Measurements from ENCODE around the gene THAP3.

The THAP3 gene

GRCh38 chr1:6624710-6625583 is at the start of gene THAP3:
TSS of gene THAP3 (plus strand) at chr1:6624868. CDS start at chr1:6625219, 351 bp downstream.
- DNase-seq (ENCODE audit: low read depth in 2 of 2): peak; percentile 85 to 90

- DNase-seq (ENCODE audit: low read depth in 2 of 2): no peak
Measured at GRCh38 chr1:6577831-6578525, 46.7 kb upstream of the THAP3 start.

DNA sequence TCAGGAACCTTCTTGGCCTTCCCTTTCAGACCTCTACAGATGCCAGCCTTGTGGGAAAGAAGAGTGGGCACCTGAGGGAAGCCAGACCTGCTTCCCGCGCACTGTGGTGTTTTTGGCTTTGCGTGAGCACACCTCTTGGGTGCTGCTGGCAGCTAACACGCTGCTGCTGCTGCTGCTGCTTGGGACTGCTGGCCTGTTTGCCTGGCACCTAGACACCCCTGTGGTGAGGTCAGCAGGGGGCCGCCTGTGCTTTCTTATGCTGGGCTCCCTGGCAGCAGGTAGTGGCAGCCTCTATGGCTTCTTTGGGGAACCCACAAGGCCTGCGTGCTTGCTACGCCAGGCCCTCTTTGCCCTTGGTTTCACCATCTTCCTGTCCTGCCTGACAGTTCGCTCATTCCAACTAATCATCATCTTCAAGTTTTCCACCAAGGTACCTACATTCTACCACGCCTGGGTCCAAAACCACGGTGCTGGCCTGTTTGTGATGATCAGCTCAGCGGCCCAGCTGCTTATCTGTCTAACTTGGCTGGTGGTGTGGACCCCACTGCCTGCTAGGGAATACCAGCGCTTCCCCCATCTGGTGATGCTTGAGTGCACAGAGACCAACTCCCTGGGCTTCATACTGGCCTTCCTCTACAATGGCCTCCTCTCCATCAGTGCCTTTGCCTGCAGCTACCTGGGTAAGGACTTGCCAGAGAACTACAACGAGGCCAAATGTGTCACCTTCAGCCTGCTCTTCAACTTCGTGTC is 45.9 kb upstream of the THAP3 start:
- no peak for DNase-seq (ENCODE audit: low read depth in 2 of 2)

DNA sequence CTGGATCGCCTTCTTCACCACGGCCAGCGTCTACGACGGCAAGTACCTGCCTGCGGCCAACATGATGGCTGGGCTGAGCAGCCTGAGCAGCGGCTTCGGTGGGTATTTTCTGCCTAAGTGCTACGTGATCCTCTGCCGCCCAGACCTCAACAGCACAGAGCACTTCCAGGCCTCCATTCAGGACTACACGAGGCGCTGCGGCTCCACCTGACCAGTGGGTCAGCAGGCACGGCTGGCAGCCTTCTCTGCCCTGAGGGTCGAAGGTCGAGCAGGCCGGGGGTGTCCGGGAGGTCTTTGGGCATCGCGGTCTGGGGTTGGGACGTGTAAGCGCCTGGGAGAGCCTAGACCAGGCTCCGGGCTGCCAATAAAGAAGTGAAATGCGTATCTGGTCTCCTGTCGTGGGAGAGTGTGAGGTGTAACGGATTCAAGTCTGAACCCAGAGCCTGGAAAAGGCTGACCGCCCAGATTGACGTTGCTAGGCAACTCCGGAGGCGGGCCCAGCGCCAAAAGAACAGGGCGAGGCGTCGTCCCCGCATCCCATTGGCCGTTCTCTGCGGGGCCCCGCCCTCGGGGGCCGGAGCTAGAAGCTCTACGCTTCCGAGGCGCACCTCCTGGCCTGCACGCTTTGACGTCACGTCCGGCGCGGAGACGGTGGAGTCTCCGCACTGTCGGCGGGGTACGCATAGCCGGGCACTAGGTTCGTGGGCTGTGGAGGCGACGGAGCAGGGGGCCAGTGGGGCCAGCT is 45.1 kb upstream of the THAP3 start, which contains the start of gene ZBTB48:
ZBTB48 (plus strand) TSS at position 621 of the 745 bp plus-strand sequence. CDS start 616 bp downstream, outside the sequence.
- peak; percentile 95 to 97 for DNase-seq (ENCODE audit: low read depth in 2 of 2)

DNA sequence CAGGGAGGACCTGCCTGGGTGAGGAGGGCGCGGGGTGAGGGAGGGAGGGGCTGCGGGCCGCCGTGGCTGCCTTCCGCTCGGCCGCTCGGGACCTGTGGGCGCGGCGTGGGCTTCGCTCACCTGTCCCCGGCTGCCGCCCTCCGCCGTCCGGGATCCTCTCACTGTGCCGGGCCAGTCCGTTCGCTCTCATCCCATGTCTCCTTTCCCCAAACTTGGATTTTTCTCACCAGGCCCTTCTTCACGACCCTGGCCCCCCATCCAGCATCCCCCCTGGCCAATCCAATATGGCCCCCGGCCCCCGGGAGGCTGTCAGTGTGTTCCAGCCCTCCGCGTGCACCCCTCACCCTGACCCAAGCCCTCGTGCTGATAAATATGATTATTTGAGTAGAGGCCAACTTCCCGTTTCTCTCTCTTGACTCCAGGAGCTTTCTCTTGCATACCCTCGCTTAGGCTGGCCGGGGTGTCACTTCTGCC is 44.5 kb upstream of the THAP3 start:
- peak in 1 of 2 donors; percentile 17 for DNase-seq (ENCODE audit: low read depth in 2 of 2)

GRCh38 chr1:6580593-6581409 is 43.9 kb upstream of the THAP3 start:
- no peak for DNase-seq (ENCODE audit: low read depth in 2 of 2)

- DNase-seq (ENCODE audit: low read depth in 2 of 2): no peak
Measured at GRCh38 chr1:6581561-6582305, 42.9 kb upstream of the THAP3 start.

DNA sequence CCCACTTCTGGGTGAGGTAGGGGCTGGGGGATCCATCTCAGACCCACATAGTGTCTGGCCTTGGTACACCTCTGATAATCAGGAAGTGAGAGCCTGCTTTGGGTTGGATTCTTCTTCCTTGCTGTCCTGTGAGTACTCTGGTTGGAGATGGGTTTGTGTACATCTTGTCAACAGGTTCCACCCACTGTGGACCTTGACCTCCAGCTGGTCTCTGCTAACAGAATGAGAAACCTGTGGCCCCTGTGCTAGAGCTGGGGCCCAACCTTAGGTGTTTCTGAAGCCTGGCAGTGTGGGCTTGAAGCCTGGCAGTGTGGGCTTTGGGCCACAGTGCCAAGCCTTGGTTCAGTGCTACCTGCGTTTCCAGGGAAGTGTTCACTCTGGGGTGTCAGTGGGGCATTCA is 42.3 kb upstream of the THAP3 start:
- no peak for DNase-seq (ENCODE audit: low read depth in 2 of 2)

DNA sequence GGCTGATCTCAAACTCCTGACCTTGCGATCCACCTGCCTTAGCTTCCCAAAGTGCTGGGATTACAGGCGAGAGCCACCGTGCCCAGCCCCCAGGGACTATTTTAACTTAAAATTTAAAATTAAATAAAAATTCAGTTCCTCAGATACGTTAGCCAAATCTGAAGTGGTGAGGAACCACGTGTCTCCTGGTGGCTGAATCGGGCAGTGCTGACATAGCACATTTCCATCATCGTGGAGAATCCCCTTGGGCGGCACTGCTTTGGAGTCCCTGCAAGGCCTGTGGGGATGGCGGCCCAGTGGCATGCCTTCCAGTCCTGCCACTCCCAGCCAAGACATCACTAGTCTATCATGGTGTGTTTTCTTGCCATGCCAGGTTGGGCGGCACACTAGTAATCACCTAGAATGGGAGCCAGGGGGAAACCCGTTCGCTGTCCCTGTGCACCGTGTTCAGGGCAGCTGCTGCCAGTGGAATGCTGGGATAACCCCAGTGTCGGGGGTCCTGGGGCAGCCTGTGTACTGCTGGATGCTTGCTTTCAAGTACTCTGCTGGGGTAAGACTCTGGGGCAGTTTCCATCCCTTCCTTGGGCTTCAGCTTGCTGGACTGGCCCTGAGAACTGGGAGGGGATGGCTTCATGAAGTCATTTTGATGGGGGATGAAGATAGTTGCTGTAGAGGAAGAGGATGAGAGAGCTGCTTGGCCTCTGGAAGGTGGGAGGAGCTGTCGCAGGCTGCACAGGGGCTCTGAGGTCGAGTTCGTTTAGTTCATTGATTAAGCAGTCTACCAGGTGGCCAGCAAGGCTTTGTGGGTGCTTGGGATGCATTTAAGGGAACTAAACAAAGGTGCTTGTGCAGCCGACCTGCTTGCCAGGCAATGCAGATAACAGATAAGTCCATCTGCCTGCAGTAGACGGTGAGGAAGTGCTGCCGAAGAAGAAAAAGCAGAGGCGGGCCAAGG is 40.3 kb upstream of the THAP3 start:
- no peak for DNase-seq (ENCODE audit: low read depth in 2 of 2)

- DNase-seq (ENCODE audit: low read depth in 2 of 2): no peak
Measured at GRCh38 chr1:6585081-6585722, 39.5 kb upstream of the THAP3 start.

- DNase-seq (ENCODE audit: low read depth in 2 of 2): no peak
Measured at GRCh38 chr1:6585841-6586240, 38.8 kb upstream of the THAP3 start.

- DNase-seq (ENCODE audit: low read depth in 2 of 2): no peak
Measured at GRCh38 chr1:6586404-6586816, 38.3 kb upstream of the THAP3 start.

GRCh38 chr1:6587261-6588005 is 37.2 kb upstream of the THAP3 start:
- DNase-seq (ENCODE audit: low read depth in 2 of 2): no peak

- DNase-seq (ENCODE audit: low read depth in 2 of 2): no peak
Measured at GRCh38 chr1:6588128-6588892, 36.4 kb upstream of the THAP3 start.

GRCh38 chr1:6588893-6589520 is 35.7 kb upstream of the THAP3 start:
- DNase-seq (ENCODE audit: low read depth in 2 of 2): no peak

GRCh38 chr1:6590046-6590445 is 34.6 kb upstream of the THAP3 start:
- DNase-seq (ENCODE audit: low read depth in 2 of 2): no peak
